HEK293 (cell line): ENCODE data around the gene SH2B3.

Source experiments
- CTCF ChIA-PET: fragments of 350-600 bp; formaldehyde crosslinking; extraction: SDS; loops from one replicate; lab custom pipeline; 2021; ENCODE audit warnings: antibody characterized with exemption; lab: Yijun Ruan, JAX
- POLR2A ChIA-PET: fragments of 300-600 bp; formaldehyde crosslinking; extraction: SDS; loops from one replicate; lab custom pipeline; 2020; ENCODE audit warnings: antibody characterized with exemption, inconsistent platforms; lab: Yijun Ruan, JAX
- H3K27ac ChIP-seq: fragments of 200-500 bp; sonication (Bioruptor generic); 2 replicates; pipeline ENCODE4 v1.5.1; 2014; ENCODE audit warnings: low read depth, low read length, control low read depth, inconsistent platforms; ENCODE audit errors: extremely low read depth
- H3K36me3 ChIP-seq, 2 experiments: fragments of 200-500 bp in 1 of 2; sonication (Bioruptor generic) in 1 of 2; 1 replicate in 1 of 2; 2 replicates in 1 of 2; pipeline ENCODE4 v1.5.1; 2014 to 2017; ENCODE audit warnings: inconsistent platforms in 2 of 2, low read length in 2 of 2; ENCODE audit not compliant: control insufficient read depth in 2 of 2, insufficient read depth in 1 of 2
- H3K4me1 ChIP-seq: fragments of 200-500 bp; sonication (Bioruptor generic); 2 replicates; pipeline ENCODE4 v1.5.1; 2014; ENCODE audit warnings: mild to moderate bottlenecking, low read length, inconsistent platforms; ENCODE audit not compliant: control insufficient read depth, insufficient read depth
- H3K4me3 ChIP-seq: 2 replicates; pipeline ENCODE4 v1.5.1; 2011; ENCODE audit warnings: low read depth, mild to moderate bottlenecking, control low read depth, low read length, moderate library complexity
- H3K9me3 ChIP-seq: fragments of 200-500 bp; sonication (Bioruptor generic); 2 replicates; pipeline ENCODE4 v1.5.1; 2014; ENCODE audit warnings: low read depth, low read length, inconsistent platforms; ENCODE audit not compliant: control insufficient read depth, insufficient read depth
- EGR2 ChIP-seq: fragments of 450-650 bp; formaldehyde crosslinking; IDR thresholded peaks from 2 replicates; pipeline ENCODE4 v1.5.1; 2016; ENCODE audit warnings: low read depth, missing biosample characterization, missing genetic modification characterization
- HOXC10 ChIP-seq: sonication (generic); formaldehyde crosslinking; IDR thresholded peaks from 2 replicates; pipeline ENCODE4 v1.8.1; 2023; ENCODE audit warnings: mild to moderate bottlenecking, missing genetic modification reagents
- KLF9 ChIP-seq: fragments of 450-650 bp; formaldehyde crosslinking; IDR thresholded peaks from 2 replicates; pipeline ENCODE4 v1.5.1; 2016; ENCODE audit warnings: missing biosample characterization, missing genetic modification characterization, low read depth
- MYNN ChIP-seq: fragments of 450-650 bp; formaldehyde crosslinking; IDR thresholded peaks from 2 replicates; pipeline ENCODE4 v1.5.1; 2016; ENCODE audit warnings: missing biosample characterization, missing genetic modification characterization, borderline replicate concordance
- PRDM1 ChIP-seq: fragments of 450-650 bp; formaldehyde crosslinking; IDR thresholded peaks from 2 replicates; pipeline ENCODE4; 2016; ENCODE audit warnings: missing biosample characterization, missing genetic modification characterization
- SP7 ChIP-seq: fragments of 450-650 bp; formaldehyde crosslinking; IDR thresholded peaks from 2 replicates; pipeline ENCODE4 v1.5.1; 2016; ENCODE audit warnings: missing biosample characterization, missing genetic modification characterization
- ZBTB17 ChIP-seq: fragments of 450-650 bp; formaldehyde crosslinking; IDR thresholded peaks from 2 replicates; pipeline ENCODE4 v1.5.1; 2016; ENCODE audit warnings: missing biosample characterization, missing genetic modification characterization
- ZFP3 ChIP-seq: fragments of 450-650 bp; formaldehyde crosslinking; IDR thresholded peaks from 2 replicates; pipeline ENCODE4 v1.5.1; 2016; ENCODE audit warnings: low read depth, missing biosample characterization, missing genetic modification characterization
- ZFP37 ChIP-seq: fragments of 450-650 bp; formaldehyde crosslinking; IDR thresholded peaks from 2 replicates; pipeline ENCODE4 v1.5.1; 2016; ENCODE audit warnings: missing biosample characterization, missing genetic modification characterization
- ZNF112 ChIP-seq: fragments of 450-650 bp; formaldehyde crosslinking; IDR thresholded peaks from 2 replicates; pipeline ENCODE4 v1.5.0; 2017; ENCODE audit warnings: missing biosample characterization, missing genetic modification characterization
- ZNF133 ChIP-seq: fragments of 450-650 bp; formaldehyde crosslinking; IDR thresholded peaks from 2 replicates; pipeline ENCODE4 v1.5.1; 2016; ENCODE audit warnings: missing biosample characterization, missing genetic modification characterization
- ZNF146 ChIP-seq: fragments of 450-650 bp; formaldehyde crosslinking; IDR thresholded peaks from 2 replicates; pipeline ENCODE4 v1.5.1; 2016; ENCODE audit warnings: missing biosample characterization, missing genetic modification characterization
- ZNF16 ChIP-seq: fragments of 450-650 bp; formaldehyde crosslinking; IDR thresholded peaks from 2 replicates; pipeline ENCODE4 v1.5.1; 2016; ENCODE audit warnings: low read depth, missing biosample characterization, missing genetic modification characterization
- ZNF202 ChIP-seq: fragments of 450-650 bp; formaldehyde crosslinking; IDR thresholded peaks from 2 replicates; pipeline ENCODE4 v1.5.1; 2016; ENCODE audit warnings: missing biosample characterization, missing genetic modification characterization, borderline replicate concordance
- ZNF311 ChIP-seq: fragments of 450-650 bp; formaldehyde crosslinking; IDR thresholded peaks from 2 replicates; pipeline ENCODE4 v1.5.1; 2017; ENCODE audit warnings: missing biosample characterization, missing genetic modification characterization, borderline replicate concordance
- ZNF341 ChIP-seq: fragments of 450-650 bp; formaldehyde crosslinking; IDR thresholded peaks from 2 replicates; pipeline ENCODE4; 2016; ENCODE audit warnings: low read depth, missing biosample characterization, missing genetic modification characterization
- ZNF404 ChIP-seq: fragments of 450-650 bp; formaldehyde crosslinking; IDR thresholded peaks from 2 replicates; pipeline ENCODE4 v1.5.1; 2017; ENCODE audit warnings: missing biosample characterization, missing genetic modification characterization
- ZNF416 ChIP-seq: fragments of 450-650 bp; formaldehyde crosslinking; IDR thresholded peaks from 2 replicates; pipeline ENCODE4 v1.5.1; 2016; ENCODE audit warnings: missing biosample characterization, missing genetic modification characterization
- ZNF514 ChIP-seq: fragments of 450-650 bp; formaldehyde crosslinking; IDR thresholded peaks from 2 replicates; pipeline ENCODE4 v1.5.1; 2016; ENCODE audit warnings: missing biosample characterization, missing genetic modification characterization
- ZNF660 ChIP-seq: fragments of 450-650 bp; IDR thresholded peaks from 2 replicates; pipeline ENCODE4 v1.5.1; 2018; ENCODE audit warnings: missing biosample characterization, mild to moderate bottlenecking, missing genetic modification characterization
- ZNF664 ChIP-seq: fragments of 450-650 bp; formaldehyde crosslinking; IDR thresholded peaks from 2 replicates; pipeline ENCODE4 v1.5.1; 2016; ENCODE audit warnings: missing biosample characterization, missing genetic modification characterization
- ZNF701 ChIP-seq: fragments of 450-650 bp; formaldehyde crosslinking; IDR thresholded peaks from 2 replicates; pipeline ENCODE4 v1.5.1; 2016; ENCODE audit warnings: missing biosample characterization, missing genetic modification characterization
- ZNF776 ChIP-seq: fragments of 450-650 bp; formaldehyde crosslinking; IDR thresholded peaks from 2 replicates; pipeline ENCODE4 v1.5.0; 2017; ENCODE audit warnings: missing biosample characterization, missing genetic modification characterization, borderline replicate concordance
- ZNF792 ChIP-seq: fragments of 450-650 bp; formaldehyde crosslinking; IDR thresholded peaks from 2 replicates; pipeline ENCODE4 v1.5.1; 2016; ENCODE audit warnings: missing biosample characterization, missing genetic modification characterization
- ZNF830 ChIP-seq: fragments of 450-650 bp; IDR thresholded peaks from 2 replicates; pipeline ENCODE4 v1.5.0; 2018; ENCODE audit warnings: missing biosample characterization, missing genetic modification characterization, low read depth, mild to moderate bottlenecking, moderate library complexity
- TF ChIP-seq, protein P1 (sequence below): fragments of 450-650 bp; formaldehyde crosslinking; IDR thresholded peaks from 2 replicates; pipeline ENCODE4 v1.5.1; 2016; ENCODE audit warnings: missing biosample characterization, missing genetic modification characterization
- TF ChIP-seq, protein P2 (sequence below): fragments of 450-650 bp; formaldehyde crosslinking; IDR thresholded peaks from 2 replicates; pipeline ENCODE4 v1.5.1; 2016; ENCODE audit warnings: missing biosample characterization, missing genetic modification characterization
- TF ChIP-seq, protein P3 (sequence below): IDR thresholded peaks from 2 replicates; pipeline ENCODE4 v1.6.1; 2011; ENCODE audit warnings: mild to moderate bottlenecking, low read depth, low read length, borderline replicate concordance
- TF ChIP-seq, protein P4 (sequence below): fragments of 450-650 bp; formaldehyde crosslinking; IDR thresholded peaks from 2 replicates; pipeline ENCODE4 v1.5.1; 2017; ENCODE audit warnings: missing biosample characterization, missing genetic modification characterization

Gene SH2B3

DNA sequence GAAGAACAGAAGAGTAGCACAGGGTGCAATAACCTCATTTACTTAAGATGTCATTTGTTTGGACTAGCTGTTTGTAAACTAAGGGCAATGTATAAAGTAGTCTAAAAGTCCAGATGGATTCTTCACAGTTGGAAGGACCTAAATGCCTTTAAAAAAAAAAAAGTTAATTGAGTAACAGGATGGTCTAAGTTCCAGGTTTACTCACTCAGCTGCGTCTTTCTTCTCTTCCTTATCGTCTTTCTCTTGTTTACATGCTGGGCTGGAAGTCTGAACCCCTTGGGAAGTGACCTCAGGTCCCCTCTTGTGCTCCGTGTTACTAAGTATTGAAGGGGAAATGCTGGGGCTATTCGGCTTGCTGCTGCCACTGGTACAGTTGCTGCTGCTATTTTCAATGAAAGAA is 82.5 kb downstream of the SH2B3 start:
- no peak overlapping the region for H3K4me3 ChIP-seq
- POLR2A ChIA-PET = no interaction called here
- TF ChIP-seq ZFP37 (tag by site-specific recombination) = no peak
- TF ChIP-seq ZNF701 (tag by site-specific recombination) = no peak
- TF ChIP-seq ZFP3 (tag by site-specific recombination) = no peak
- TF ChIP-seq, protein P1, sequence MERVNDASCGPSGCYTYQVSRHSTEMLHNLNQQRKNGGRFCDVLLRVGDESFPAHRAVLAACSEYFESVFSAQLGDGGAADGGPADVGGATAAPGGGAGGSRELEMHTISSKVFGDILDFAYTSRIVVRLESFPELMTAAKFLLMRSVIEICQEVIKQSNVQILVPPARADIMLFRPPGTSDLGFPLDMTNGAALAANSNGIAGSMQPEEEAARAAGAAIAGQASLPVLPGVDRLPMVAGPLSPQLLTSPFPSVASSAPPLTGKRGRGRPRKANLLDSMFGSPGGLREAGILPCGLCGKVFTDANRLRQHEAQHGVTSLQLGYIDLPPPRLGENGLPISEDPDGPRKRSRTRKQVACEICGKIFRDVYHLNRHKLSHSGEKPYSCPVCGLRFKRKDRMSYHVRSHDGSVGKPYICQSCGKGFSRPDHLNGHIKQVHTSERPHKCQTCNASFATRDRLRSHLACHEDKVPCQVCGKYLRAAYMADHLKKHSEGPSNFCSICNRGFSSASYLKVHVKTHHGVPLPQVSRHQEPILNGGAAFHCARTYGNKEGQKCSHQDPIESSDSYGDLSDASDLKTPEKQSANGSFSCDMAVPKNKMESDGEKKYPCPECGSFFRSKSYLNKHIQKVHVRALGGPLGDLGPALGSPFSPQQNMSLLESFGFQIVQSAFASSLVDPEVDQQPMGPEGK = no peak
- TF ChIP-seq ZNF664 (tag by site-specific recombination) = no peak
- TF ChIP-seq, protein P2, sequence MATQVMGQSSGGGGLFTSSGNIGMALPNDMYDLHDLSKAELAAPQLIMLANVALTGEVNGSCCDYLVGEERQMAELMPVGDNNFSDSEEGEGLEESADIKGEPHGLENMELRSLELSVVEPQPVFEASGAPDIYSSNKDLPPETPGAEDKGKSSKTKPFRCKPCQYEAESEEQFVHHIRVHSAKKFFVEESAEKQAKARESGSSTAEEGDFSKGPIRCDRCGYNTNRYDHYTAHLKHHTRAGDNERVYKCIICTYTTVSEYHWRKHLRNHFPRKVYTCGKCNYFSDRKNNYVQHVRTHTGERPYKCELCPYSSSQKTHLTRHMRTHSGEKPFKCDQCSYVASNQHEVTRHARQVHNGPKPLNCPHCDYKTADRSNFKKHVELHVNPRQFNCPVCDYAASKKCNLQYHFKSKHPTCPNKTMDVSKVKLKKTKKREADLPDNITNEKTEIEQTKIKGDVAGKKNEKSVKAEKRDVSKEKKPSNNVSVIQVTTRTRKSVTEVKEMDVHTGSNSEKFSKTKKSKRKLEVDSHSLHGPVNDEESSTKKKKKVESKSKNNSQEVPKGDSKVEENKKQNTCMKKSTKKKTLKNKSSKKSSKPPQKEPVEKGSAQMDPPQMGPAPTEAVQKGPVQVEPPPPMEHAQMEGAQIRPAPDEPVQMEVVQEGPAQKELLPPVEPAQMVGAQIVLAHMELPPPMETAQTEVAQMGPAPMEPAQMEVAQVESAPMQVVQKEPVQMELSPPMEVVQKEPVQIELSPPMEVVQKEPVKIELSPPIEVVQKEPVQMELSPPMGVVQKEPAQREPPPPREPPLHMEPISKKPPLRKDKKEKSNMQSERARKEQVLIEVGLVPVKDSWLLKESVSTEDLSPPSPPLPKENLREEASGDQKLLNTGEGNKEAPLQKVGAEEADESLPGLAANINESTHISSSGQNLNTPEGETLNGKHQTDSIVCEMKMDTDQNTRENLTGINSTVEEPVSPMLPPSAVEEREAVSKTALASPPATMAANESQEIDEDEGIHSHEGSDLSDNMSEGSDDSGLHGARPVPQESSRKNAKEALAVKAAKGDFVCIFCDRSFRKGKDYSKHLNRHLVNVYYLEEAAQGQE = no peak
- TF ChIP-seq ZNF830 (tag by site-specific recombination) = no peak
- no peak for TF ChIP-seq ZNF776 (tag by site-specific recombination)
- no peak for TF ChIP-seq ZNF133 (tag by site-specific recombination)
- TF ChIP-seq KLF9 = no peak
- TF ChIP-seq, protein P3, sequence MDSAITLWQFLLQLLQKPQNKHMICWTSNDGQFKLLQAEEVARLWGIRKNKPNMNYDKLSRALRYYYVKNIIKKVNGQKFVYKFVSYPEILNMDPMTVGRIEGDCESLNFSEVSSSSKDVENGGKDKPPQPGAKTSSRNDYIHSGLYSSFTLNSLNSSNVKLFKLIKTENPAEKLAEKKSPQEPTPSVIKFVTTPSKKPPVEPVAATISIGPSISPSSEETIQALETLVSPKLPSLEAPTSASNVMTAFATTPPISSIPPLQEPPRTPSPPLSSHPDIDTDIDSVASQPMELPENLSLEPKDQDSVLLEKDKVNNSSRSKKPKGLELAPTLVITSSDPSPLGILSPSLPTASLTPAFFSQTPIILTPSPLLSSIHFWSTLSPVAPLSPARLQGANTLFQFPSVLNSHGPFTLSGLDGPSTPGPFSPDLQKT = no peak
- TF ChIP-seq, protein P4, sequence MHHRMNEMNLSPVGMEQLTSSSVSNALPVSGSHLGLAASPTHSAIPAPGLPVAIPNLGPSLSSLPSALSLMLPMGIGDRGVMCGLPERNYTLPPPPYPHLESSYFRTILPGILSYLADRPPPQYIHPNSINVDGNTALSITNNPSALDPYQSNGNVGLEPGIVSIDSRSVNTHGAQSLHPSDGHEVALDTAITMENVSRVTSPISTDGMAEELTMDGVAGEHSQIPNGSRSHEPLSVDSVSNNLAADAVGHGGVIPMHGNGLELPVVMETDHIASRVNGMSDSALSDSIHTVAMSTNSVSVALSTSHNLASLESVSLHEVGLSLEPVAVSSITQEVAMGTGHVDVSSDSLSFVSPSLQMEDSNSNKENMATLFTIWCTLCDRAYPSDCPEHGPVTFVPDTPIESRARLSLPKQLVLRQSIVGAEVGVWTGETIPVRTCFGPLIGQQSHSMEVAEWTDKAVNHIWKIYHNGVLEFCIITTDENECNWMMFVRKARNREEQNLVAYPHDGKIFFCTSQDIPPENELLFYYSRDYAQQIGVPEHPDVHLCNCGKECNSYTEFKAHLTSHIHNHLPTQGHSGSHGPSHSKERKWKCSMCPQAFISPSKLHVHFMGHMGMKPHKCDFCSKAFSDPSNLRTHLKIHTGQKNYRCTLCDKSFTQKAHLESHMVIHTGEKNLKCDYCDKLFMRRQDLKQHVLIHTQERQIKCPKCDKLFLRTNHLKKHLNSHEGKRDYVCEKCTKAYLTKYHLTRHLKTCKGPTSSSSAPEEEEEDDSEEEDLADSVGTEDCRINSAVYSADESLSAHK (tag by site-specific recombination) = no peak
- TF ChIP-seq SP7 (tag by site-specific recombination) = no peak
- TF ChIP-seq, all 188 proteins: peak for 0
- Histone ChIP-seq H3K27ac (no peak overlapping the region), H3K9me3 (no peaks in the 10 kb centered on the region), H3K36me3 (peaks cover 76 to 79% of the 10 kb centered on the region in 2 experiments), H3K4me1 (no peaks in the 10 kb centered on the region)
- CTCF ChIA-PET = interaction anchor here (1.0 kb wide), 1 partner anchor 92 kb away, joined by 5 read pairs; no protein-coding TSS in a partner anchor

DNA sequence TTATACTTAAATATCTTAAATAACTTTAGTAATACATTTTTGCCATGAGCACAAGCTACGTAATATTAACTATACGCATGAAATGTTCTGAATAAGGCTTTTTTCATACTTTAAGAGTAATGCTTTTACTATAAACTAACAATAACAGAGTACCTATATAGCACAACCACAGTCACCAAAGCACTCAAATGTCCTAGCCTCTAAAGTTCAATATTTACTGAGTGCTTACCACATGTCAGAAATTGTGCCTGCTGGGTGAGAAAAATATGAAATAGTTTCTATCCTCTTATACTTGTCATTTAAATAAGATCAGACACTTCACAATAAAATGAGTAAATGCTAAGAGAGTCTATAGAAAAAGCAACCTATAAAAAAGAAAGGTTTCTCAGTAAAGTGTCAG is 83.1 kb downstream of the SH2B3 start:
- no peak overlapping the region for H3K27ac ChIP-seq
- H3K36me3 ChIP-seq = peaks cover 74 to 77% of the 10 kb centered on the region in 2 experiments
- CTCF ChIA-PET = interaction anchor here (1.0 to 1.8 kb wide), 2 partner anchors 37 to 92 kb away, joined by 5 to 9 read pairs; no protein-coding TSS in a partner anchor
- H3K4me1 ChIP-seq = no peaks in the 10 kb centered on the region
- no peak overlapping the region for H3K4me3 ChIP-seq
- H3K9me3 ChIP-seq = no peaks in the 10 kb centered on the region
- POLR2A ChIA-PET = no interaction called here
- no peak for TF ChIP-seq ZNF202 (tag by site-specific recombination)
- no peak for TF ChIP-seq HOXC10 (CRISPR knock-in tag)
- no peak for TF ChIP-seq ZNF404 (tag by site-specific recombination)
- TF ChIP-seq ZNF311 (tag by site-specific recombination) = no peak
- TF ChIP-seq PRDM1 (tag by site-specific recombination) = no peak
- TF ChIP-seq ZNF146 (tag by site-specific recombination) = no peak
- TF ChIP-seq EGR2 (tag by site-specific recombination) = no peak
- TF ChIP-seq ZBTB17 (tag by site-specific recombination) = no peak
- TF ChIP-seq ZNF341 (tag by site-specific recombination) = no peak
- TF ChIP-seq ZNF16 (tag by site-specific recombination) = no peak
- no peak for TF ChIP-seq ZNF112 (tag by site-specific recombination)
- TF ChIP-seq ZNF660 (tag by site-specific recombination) = no peak
- no peak for TF ChIP-seq ZNF792 (tag by site-specific recombination)
- TF ChIP-seq ZNF416 (tag by site-specific recombination) = no peak
- no peak for TF ChIP-seq MYNN (tag by site-specific recombination)
- TF ChIP-seq ZNF664 (tag by site-specific recombination) = no peak
- TF ChIP-seq ZNF514 (tag by site-specific recombination) = no peak
